Neural cell (in vitro differentiated cells): Measurements from ENCODE around the gene TTC34. TPM values are rescaled to one million over a fixed set of nuclear protein-coding genes. Genes with fewer than 3 reads are reported as not detected.

ENCODE experiments used
- H2AFZ ChIP-seq: fragments of 200-600, 300-800 bp; sonication (generic), shearing (Covaris generic); 2 replicates; pipeline ENCODE4 v1.6.0; 2014; ENCODE audit warnings: low read depth, mild to moderate bottlenecking, antibody characterized with exemption, low read length, moderate library complexity
- H3F3A ChIP-seq: fragments of 200-600 bp; shearing (Covaris generic); 2 replicates; pipeline ENCODE4 v1.6.1; 2016; ENCODE audit warnings: mild to moderate bottlenecking, moderate library complexity, mixed read lengths, antibody characterized with exemption, low read length; ENCODE audit not compliant: insufficient read depth, poor library complexity, severe bottlenecking
- H3K27ac ChIP-seq: fragments of 200-600, 300-800 bp; sonication (generic), shearing (Covaris generic); 2 replicates; pipeline ENCODE4 v1.5.1; 2014; ENCODE audit warnings: mild to moderate bottlenecking, low read length, moderate library complexity
- H3K27me3 ChIP-seq: fragments of 300-800, 200-600 bp; sonication (generic), shearing (Covaris generic); 2 replicates; pipeline ENCODE4 v1.6.0; 2014; ENCODE audit warnings: mild to moderate bottlenecking, low read depth, low read length, moderate library complexity; ENCODE audit not compliant: insufficient read depth
- H3K36me3 ChIP-seq: fragments of 300-800, 200-600 bp; sonication (generic), shearing (Covaris generic); 2 replicates; pipeline ENCODE4 v1.5.1; 2014; ENCODE audit warnings: mild to moderate bottlenecking, antibody characterized with exemption, low read length, moderate library complexity; ENCODE audit not compliant: insufficient read depth
- H3K4me2 ChIP-seq: fragments of 300-800, 200-600 bp; sonication (generic), shearing (Covaris generic); 2 replicates; pipeline ENCODE4 v1.6.0; 2014; ENCODE audit warnings: mild to moderate bottlenecking, low read length
- H3K4me3 ChIP-seq: fragments of 300-800, 200-600 bp; sonication (generic), shearing (Covaris generic); 2 replicates; pipeline ENCODE4 v1.5.1; 2014; ENCODE audit warnings: mild to moderate bottlenecking, low read length, moderate library complexity
- H3K79me2 ChIP-seq: fragments of 200-600 bp; shearing (Covaris generic); replicated peaks from 2 replicates; pipeline ENCODE4 v1.6.0; 2014; ENCODE audit warnings: mild to moderate bottlenecking, low read length, moderate library complexity; ENCODE audit not compliant: insufficient read depth
- H3K9ac ChIP-seq: fragments of 300-800, 200-600 bp; sonication (generic), shearing (Covaris generic); 2 replicates; pipeline ENCODE4 v1.6.1; 2016; ENCODE audit warnings: mild to moderate bottlenecking, low read length, mixed read lengths
- H3K9me2 ChIP-seq: fragments of 200-600 bp; shearing (Covaris generic); 2 replicates; pipeline ENCODE4 v1.6.1; 2016; ENCODE audit warnings: mild to moderate bottlenecking, low read length, mixed read lengths; ENCODE audit not compliant: insufficient read depth
- H3K9me3 ChIP-seq: fragments of 200-600, 300-800 bp; sonication (generic), shearing (Covaris generic); 2 replicates; pipeline ENCODE4 v1.6.1; 2016; ENCODE audit warnings: mild to moderate bottlenecking, mixed run types, low read length, moderate library complexity, mixed read lengths
- H4K20me1 ChIP-seq: fragments of 200-600 bp; shearing (Covaris generic); 2 replicates; pipeline ENCODE4 v1.6.1; 2016; ENCODE audit warnings: mild to moderate bottlenecking, mixed run types; ENCODE audit not compliant: insufficient read depth
- CTCF ChIP-seq: fragments of 450-650 bp; IDR thresholded peaks from 2 replicates; pipeline ENCODE4 v1.5.1; 2014; ENCODE audit warnings: antibody characterized with exemption, mild to moderate bottlenecking, moderate library complexity; ENCODE audit not compliant: poor library complexity, severe bottlenecking
- EP300 ChIP-seq: fragments of 450-650 bp; conservative IDR thresholded peaks from 2 replicates; pipeline ENCODE4 v1.6.1; 2014; ENCODE audit warnings: antibody characterized with exemption, mild to moderate bottlenecking, moderate library complexity; ENCODE audit not compliant: poor library complexity, severe bottlenecking
- EZH2 ChIP-seq: fragments of 200-600, 300-800 bp; shearing (Covaris generic), sonication (generic); IDR thresholded peaks from 2 replicates; pipeline ENCODE4 v1.6.1; 2014; ENCODE audit warnings: antibody characterized with exemption, low read length, borderline replicate concordance, mild to moderate bottlenecking; ENCODE audit not compliant: insufficient read depth, poor library complexity, severe bottlenecking
- MXI1 ChIP-seq: fragments of 450-650 bp; conservative IDR thresholded peaks from 2 replicates; pipeline ENCODE4 v1.6.1; 2014; ENCODE audit warnings: antibody characterized with exemption, mild to moderate bottlenecking; ENCODE audit not compliant: poor library complexity, severe bottlenecking
- POLR2AphosphoS5 ChIP-seq: IDR thresholded peaks from 2 replicates; pipeline ENCODE4 v1.6.1; 2012
- RAD21 ChIP-seq: fragments of 450-650 bp; conservative IDR thresholded peaks from 2 replicates; pipeline ENCODE4 v1.6.1; 2014; ENCODE audit warnings: antibody characterized with exemption, mild to moderate bottlenecking, moderate library complexity
- REST ChIP-seq: IDR thresholded peaks from 2 replicates; pipeline ENCODE4 v1.6.1; 2012; ENCODE audit warnings: borderline replicate concordance
- SMC3 ChIP-seq: fragments of 450-650 bp; conservative IDR thresholded peaks from 2 replicates; pipeline ENCODE4 v1.6.1; 2014; ENCODE audit warnings: antibody characterized with exemption, mild to moderate bottlenecking, moderate library complexity; ENCODE audit not compliant: poor library complexity
- TAF1 ChIP-seq: IDR thresholded peaks from 2 replicates; pipeline ENCODE4 v1.6.1; 2012; ENCODE audit warnings: low read depth
- polyA plus RNA-seq: library from polyadenylated mRNA; depleted of rRNA; stranded (reverse); fragments of >200 nt; gene quantifications from 2 replicates; pipeline ENCODE4 v1.2.3, GENCODE V29; 2014

The TTC34 gene
- polyA plus RNA-seq, 1 donor from 2014 or later = 0.05 TPM

DNA sequence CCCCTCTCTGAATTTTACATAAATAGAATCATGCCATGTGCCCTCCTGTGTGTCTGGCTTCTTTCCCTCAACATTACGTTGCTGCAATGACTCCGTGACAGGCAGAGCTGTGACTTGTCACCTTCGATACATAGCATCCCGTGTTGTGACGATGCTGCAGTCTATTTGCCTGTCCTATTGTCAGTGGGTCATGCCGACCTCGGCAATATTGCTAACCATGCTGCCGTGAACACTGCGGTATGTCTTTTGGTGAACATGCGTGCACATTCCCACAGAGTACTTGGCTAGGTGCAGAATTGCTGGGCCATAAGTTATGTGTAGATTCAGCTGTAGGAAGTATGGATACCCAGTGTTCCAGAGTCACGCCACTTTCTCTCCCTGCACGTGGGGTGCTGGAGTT is 36.3 kb upstream of the TTC34 start:
- H3K79me2 ChIP-seq = no peaks in the 10 kb centered on the region
- H3K9me2 ChIP-seq = no peaks in the 10 kb centered on the region
- H2AFZ ChIP-seq = no peak overlapping the region
- no peak overlapping the region for H3K9ac ChIP-seq
- no peak for TF ChIP-seq RAD21
- TF ChIP-seq TAF1 = no peak
- no peak for TF ChIP-seq EZH2
- no peak for TF ChIP-seq MXI1
- no peak overlapping the region for H3K4me2 ChIP-seq
- no peaks in the 10 kb centered on the region for H4K20me1 ChIP-seq
- no peaks in the 10 kb centered on the region for H3K27me3 ChIP-seq
- no peaks in the 10 kb centered on the region for H3K36me3 ChIP-seq
- H3F3A ChIP-seq = no peaks in the 10 kb centered on the region
- H3K9me3 ChIP-seq = peaks cover 7% of the 10 kb centered on the region
- H3K27ac ChIP-seq = no peak overlapping the region
- H3K4me3 ChIP-seq = no peak overlapping the region

GRCh38 chr1:2837316-2837715 is 35.8 kb upstream of the TTC34 start:
- peaks cover 7% of the 10 kb centered on the region for H3K9me3 ChIP-seq
- H3K27me3 ChIP-seq = no peaks in the 10 kb centered on the region
- TF ChIP-seq MXI1 = no peak
- TF ChIP-seq RAD21 = no peak
- no peak for TF ChIP-seq REST
- no peak for TF ChIP-seq EP300
- TF ChIP-seq CTCF = no peak
- TF ChIP-seq EZH2 = no peak
- no peak for TF ChIP-seq SMC3
- TF ChIP-seq TAF1 = no peak
- no peak for TF ChIP-seq POLR2AphosphoS5
- no peaks in the 10 kb centered on the region for H3F3A ChIP-seq
- no peak overlapping the region for H3K4me2 ChIP-seq
- H3K9ac ChIP-seq = no peak overlapping the region
- H2AFZ ChIP-seq = no peak overlapping the region
- H3K36me3 ChIP-seq = no peaks in the 10 kb centered on the region
- H3K27ac ChIP-seq = no peak overlapping the region
- H4K20me1 ChIP-seq = no peaks in the 10 kb centered on the region
- H3K4me3 ChIP-seq = no peak overlapping the region
- no peaks in the 10 kb centered on the region for H3K79me2 ChIP-seq
- H3K9me2 ChIP-seq = no peaks in the 10 kb centered on the region
